GM21423 (cell line): ENCODE results near the gene KRTAP3-2.
"Not testable (repeated sequence)": the region's sequence is repeated elsewhere in the genome, so short reads cannot be mapped to it uniquely, and the experiment has no call there.

ENCODE experiments used
- ATAC-seq: cut with Tn5 transposase; IDR thresholded peaks from one replicate; pipeline ENCODE4 v1.9.1; 2021; ENCODE audit warnings: mild to moderate bottlenecking, moderate library complexity; ENCODE audit not compliant: unreplicated experiment

The KRTAP3-2 gene

DNA sequence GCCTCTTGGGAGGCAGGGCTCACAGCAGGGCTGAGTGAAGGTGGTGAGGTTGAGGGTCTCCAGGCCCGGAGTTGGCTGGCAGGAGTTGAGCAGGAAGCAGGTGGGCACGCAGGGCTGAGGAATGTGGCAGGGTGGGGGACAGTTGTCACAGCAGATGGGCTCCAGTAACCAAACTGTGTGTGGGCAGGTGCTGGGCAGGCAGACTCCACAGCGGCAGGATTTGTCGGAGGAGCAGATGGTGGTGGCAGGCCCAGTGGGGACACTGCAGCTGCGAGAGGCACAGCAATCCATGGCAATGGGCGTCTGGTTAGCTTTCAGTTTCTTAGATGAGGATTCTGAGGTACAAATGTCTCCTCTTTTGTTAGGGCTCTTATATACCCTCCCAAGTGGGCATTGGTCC is at the start of gene KRTAP3-2:
TSS of gene KRTAP3-2 (minus strand) at position 344 of the 400 bp plus-strand sequence. CDS start at position 291, 53 bp downstream.
- not testable (repeated sequence) for ATAC-seq

DNA sequence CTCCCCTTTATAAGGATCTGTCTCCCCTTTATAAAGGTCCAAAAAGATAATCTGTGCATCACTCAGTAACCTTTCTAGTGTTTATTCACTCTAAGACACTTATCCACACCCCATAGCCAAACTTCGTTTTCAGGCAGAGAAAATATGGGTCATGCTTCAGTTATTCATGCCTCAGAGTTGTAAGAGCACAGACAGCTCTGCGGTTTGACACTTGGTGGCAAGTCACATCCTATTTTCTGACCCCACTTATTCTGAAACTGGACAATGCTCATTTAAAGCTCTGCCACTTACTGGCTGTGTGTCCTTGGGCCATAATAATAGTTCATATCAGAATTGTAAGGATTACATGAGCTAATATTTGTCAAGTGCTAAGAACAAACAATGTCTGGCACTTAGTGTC is 49.4 kb upstream of the KRTAP3-2 start:
- ATAC-seq, result no peak

DNA sequence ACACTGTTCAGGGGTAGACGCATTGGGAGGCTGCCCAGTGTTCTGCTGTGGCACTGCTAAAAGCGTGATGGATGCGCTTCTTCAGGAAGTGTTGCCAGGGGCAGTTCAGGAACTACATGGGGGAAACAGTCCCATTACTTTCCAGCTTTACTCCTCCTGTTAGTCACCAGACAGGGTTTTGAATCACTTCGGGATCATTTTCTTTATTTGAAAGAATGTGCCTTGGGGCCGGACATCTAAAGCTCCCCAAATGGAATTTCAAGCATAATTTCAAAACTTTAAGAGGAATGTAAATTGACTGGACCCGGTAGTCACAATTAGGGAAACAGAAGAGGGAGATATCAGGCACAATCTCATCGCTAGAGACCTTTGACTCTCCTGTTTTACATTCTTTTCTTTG is 48.7 kb upstream of the KRTAP3-2 start:
- no peak for ATAC-seq

DNA sequence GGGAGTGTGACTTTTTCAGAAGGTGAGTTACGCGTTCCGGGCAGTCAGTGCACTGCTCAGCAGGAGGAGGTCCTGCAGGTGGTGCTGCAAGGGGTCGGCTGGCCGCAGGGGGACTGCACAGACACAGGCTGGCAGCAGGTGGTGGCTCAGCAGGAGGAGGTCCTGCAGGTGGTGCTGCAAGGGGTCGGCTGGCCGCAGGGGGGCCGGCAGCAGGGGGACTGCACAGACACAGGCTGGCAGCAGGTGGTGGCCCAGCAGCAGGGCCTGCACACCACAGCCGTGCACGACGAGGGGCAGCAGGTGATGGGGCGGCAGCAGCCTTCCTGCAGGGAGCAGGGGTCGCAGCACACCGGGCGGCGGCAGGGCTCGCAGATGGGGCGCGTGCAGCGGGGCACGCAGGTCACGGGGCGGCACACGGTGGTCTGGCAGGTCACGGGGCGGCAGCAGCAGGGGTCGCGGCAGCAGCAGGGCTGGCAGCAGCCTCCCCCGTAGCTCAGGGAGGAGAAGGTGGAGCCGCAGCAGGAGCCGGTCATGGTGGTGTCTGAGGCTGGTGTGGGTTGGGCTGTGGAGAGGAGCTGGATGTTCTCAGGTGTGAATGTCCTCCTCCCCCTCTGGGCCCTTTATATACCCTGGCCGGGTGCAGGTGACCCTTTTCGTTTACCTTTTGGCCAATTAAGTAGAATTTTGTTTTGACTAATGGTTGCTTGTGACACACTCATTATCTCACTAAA is 47.2 kb upstream of the KRTAP3-2 start, which contains the start of gene KRTAP2-1:
TSS of gene KRTAP2-1 (minus strand) at position 582 of the 731 bp plus-strand sequence. CDS start at position 533, 49 bp downstream.
- ATAC-seq, result not testable (repeated sequence)

DNA sequence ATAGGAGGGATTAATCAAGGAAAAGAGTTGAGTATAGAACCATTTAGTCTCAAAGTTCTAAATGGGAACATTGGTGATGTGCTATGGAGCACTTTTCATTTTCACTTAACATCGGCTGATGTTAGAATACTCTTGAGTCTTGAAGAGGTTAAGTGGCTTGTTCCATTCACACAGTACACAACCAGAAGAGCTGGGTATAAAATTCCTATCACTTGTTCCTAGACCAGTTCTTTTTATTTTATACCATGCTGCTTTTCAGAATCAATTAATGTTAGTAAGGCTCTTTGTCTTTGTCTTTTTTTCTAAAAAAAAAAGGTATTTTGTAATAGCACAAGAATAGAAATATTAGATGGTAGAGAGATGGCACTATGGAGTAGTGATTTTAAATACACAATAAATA is 43.2 kb upstream of the KRTAP3-2 start:
- no peak for ATAC-seq

DNA sequence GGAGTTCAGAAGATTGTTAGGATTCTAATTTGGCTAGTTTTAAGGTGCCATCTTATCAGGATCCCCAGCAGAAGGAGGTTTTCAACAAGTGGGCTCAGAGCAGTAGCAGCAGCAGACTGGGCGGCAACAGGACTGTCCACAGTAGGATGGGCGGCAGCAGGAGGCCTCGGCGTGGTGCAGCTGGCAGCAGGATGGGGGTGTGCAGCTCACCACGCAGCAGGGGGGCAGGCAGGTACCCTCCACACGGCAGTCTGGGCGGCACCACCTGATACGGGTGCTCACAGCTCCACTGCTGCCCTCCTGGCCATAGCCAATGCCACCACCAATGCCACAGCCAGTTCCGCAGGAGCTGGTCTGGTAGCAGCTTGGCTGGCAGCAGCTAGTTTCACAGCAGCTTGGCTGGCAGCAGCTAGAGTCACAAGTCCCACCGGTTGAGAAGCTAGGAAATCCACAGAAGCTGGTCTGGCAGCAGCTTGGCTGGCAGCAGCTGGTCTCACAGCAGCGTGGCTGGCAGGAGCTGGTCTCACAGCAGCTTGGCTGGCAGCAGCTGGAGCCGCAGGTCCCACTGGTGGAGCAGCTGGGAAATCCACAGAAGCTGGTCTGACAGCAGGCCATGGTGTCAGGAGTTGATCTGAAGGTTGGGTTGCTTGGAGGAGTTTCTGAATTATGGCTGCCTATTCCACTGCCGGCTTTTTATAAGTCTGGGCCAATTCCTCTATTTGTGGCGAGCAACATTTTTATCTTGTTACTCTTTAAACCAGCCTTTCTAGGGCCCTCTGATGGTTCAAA is 41.3 kb upstream of the KRTAP3-2 start, which contains the start of gene KRTAP1-1:
TSS of gene KRTAP1-1 (minus strand) at position 668 of the 789 bp plus-strand sequence. CDS start at position 615, 53 bp downstream.
- not testable (repeated sequence) for ATAC-seq

DNA sequence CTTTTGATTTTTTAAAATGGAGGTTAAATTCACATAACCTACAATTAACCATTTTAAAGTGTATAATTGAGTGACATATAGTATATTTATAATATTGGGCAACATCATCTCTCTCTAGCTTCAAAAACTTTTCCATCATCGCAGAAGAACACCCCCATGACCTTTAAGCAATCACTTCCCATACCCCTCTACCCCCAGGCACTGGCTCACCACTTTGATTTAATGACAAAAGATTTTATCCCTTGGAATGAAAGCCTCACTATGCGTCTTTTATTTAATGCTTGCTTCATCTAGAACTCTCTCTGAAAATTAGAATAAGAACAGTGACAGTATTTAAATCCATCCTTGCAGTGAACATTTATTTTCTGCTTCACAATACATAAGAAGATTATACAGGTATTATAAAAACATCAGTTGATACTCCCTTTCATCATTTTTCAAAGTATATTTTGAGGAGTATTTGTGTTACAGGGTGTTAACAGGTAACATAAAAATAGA is 38.2 kb upstream of the KRTAP3-2 start:
- no peak for ATAC-seq

DNA sequence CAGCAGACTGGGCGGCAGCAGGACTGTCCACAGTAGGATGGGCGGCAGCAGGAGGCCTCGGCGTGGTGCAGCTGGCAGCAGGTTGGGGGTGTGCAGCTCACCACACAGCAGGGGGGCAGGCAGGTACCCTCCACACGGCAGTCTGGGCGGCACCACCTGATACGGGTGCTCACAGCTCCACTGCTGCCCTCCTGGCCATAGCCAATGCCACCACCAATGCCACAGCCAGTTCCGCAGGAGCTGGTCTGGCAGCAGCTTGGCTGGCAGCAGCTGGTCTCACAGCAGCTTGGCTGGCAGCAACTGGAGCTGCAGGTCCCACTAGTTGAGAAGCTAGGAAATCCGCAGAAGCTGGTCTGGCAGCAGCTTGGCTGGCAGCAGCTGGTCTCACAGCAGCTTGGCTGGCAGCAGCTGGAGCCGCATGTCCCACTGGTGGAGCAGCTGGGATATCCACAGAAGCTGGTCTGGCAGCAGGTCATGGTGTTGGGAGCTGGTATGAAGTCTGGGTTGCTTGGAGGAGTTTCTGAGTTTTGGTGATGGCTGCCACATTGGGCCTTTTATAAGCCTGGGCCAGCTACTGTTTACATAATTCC is 34.7 kb upstream of the KRTAP3-2 start, which contains the start of gene KRTAP1-3:
TSS of gene KRTAP1-3 (minus strand) at position 529 of the 590 bp plus-strand sequence. CDS start at position 476, 53 bp downstream.
- ATAC-seq, result not testable (repeated sequence)

DNA sequence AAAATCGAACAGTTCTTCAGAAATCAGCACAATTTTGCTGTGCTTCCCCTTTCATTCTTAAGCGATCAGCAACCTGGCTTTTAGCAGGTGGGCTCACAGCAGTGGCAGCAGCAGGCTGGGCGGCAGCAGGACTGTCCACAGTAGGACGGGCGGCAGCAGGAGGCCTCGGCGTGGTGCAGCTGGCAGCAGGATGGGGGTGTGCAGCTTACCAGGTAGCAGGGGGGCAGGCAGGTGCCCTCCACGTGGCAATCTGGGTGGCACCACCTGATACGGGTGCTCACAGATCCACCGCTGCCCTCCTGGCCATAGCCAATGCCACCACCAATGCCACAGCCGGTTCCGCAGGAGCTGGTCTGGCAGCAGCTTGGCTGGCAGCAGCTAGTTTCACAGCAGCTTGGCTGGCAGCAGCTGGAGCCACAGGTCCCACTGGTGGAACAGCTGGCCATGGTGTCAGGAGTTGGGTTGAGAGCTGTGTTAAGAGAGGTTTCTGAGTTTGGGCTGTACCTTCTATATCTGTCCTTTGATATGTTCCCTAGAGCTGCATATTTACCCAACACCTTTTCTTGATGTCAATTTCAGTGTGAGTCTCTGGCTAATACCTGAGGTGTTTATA is 30.0 kb upstream of the KRTAP3-2 start, which contains the start of gene KRTAP1-4:
TSS of gene KRTAP1-4 (minus strand) at position 563 of the 613 bp plus-strand sequence. CDS start at position 446, 117 bp downstream.
- ATAC-seq, result no peak

DNA sequence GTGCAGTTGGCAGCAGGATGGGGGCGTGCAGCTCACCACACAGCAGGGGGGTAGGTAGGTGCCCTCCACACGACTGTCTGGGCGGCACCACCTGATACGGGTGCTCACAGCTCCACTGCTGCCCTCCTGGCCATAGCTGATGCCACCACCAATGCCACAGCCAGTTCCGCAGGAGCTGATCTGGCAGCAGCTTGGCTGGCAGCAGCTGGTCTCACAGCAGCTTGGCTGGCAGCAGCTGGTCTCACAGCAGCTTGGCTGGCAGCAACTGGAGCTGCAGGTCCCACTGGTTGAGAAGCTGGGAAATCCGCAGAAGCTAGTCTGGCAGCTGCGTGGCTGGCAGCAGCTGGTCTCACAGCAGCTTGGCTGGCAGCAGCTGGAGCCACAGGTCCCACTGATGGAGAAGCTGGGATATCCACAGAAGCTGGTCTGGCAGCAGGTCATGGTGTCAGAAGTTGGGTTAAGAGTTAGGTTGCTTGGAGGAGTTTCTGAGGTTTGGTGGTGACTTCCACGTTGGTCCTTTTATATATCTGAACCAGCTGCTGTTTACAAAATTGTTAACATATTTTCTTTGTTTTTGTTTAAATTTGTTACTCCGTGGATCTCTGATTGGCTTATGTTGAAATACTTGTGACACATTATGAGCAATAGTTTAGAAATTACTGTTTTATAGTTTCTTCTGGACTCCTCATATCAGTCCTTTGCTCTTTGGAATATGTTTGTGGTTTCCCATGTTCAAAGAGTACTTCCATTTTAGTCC is 27.2 kb upstream of the KRTAP3-2 start, which contains the start of gene KRTAP1-5:
TSS of gene KRTAP1-5 (minus strand) at position 494 of the 757 bp plus-strand sequence. CDS start at position 441, 53 bp downstream.
- ATAC-seq, result no peak

DNA sequence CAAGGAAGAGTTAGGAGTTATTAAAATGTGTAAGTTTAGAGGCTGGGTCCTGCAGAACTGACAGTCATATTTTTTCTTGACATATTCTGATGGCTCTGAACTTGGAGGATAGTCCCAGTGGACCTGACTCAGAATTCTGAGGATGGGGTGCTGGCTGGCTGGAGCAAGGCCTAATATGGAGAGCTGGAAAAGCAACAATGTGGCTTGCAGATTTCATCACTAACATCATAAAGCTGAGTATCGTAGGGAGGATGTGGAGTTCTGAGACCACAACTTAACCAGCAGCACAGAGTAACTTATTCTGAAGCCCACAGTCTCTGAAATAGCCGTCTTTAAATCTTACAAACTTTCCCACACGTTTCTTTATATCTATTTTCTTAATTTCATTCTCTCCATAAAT is 25.0 kb upstream of the KRTAP3-2 start:
- no peak for ATAC-seq

DNA sequence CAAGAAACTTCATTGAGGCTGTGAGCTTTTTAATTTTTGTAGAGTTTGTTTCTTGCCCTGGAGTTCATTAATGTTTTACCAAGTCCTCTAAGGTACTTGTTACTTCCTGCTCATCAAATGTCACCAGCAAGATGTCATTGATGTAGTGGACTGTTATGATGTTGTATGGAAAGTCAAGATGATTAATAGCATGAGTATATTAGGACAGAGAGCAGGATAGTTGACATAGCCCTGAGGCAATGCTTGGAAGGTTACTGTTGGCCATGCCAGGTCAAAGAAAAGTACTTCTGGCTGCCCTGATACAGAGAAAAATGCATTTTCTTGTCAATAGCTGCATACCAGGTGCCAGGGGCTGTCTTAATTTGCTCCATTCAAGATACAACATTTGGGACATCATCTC is 20.6 kb upstream of the KRTAP3-2 start:
- no peak for ATAC-seq

DNA sequence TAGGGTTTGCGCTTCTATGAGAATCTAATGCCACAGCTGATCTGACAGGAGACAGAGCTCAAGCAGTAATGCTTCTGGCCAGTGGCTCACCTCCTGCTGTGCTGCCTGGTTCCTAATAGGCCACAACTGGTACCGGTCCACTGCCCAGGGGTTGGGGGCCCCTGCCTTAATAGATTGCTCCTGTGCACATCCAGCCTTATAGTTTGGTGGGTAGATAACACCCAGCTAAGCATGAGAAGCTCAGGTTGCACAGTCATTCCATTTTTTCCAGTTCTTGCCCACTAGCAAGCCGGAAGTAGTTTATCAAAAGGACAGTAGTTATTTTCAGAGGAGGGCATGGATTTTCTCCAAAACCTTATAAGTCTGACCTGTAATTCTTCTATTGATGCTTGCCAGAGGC is 19.7 kb upstream of the KRTAP3-2 start:
- no peak for ATAC-seq

DNA sequence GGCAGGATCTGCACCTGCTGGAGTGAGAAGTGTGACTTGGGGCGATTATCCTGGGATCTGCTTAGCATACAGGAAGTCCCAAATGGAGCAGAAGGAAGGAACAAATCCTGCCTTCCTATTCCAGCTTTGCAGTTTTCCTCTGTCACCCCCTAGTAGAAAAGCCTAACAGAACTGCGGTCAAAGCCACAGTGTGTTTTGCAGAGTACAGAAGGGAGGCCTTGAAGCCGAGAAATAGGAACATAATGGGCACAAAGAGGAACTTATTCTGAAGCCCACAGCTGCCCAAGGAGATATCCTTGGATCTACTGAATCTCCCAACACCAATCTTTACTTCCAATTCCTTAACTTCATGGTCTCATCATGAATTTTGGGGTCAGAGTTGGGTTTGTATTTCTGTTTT is 18.8 kb upstream of the KRTAP3-2 start:
- no peak for ATAC-seq

DNA sequence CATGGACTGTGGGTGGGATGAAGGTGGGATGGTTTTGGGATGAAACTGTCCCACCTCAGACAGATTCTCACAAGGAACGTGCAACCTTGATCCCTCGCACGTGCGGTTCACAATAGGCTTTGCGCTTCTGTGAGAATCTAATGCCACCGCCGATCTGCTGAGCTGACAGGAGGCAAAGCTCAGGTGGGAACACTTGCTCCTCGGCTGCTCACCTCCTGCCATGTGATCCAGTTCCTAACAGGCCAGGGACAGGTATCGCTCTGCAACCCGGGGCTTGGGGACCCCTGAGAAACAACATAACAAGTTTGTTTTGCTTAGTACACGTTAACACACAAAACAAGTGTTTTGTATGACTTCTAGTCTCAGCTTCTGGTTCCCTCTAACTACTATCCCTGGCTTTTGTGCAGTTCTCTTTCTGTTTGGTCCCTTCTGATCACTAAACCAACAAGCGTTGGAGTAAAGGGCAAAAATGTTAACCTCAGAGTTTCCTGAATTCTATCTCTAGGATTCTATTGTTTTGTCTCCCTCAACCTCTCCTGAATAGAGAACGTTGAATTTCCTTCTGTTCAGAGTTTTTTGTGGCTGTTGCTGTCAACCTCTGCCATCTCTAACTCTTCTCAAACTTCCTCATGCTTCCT is 17.0 kb upstream of the KRTAP3-2 start:
- no peak for ATAC-seq

DNA sequence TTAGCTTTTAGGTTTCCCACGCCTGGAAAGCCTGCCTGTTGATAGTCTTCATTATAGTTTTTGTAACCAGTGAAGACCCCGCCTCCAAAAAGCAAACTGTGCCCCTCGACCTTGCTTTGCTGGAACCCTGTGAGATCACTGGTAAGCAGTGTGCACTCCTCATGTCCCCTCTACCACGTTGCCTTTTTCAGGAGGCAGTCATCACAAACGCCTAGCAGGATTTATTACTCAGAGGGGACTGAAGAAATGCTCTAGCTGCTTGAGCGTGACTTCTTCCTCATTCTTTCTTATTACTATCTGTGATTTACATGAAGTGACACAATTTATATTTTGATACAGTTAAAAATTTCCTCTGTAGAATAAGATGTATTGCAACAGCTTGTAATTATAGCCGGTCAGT is 15.7 kb upstream of the KRTAP3-2 start:
- no peak for ATAC-seq

DNA sequence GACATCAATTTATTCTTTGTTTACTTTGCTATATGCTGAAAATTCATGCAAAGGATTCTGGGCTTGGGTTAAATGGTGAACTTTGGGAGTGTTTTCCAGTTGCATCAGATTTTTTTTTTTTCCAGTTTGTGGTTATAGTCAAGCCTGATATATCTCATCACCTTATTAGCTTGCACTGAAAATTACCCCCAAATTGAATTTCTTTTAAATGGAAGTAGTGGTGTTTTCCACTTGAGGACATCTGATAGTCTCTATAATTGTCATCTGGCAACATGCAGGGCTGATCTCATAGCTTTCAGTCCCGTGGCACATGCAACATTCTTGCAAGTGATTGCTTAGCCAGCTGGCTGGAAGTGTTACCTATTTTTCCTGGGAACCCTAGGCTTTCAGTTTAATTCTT is 13.9 kb upstream of the KRTAP3-2 start:
- ATAC-seq, result no peak

DNA sequence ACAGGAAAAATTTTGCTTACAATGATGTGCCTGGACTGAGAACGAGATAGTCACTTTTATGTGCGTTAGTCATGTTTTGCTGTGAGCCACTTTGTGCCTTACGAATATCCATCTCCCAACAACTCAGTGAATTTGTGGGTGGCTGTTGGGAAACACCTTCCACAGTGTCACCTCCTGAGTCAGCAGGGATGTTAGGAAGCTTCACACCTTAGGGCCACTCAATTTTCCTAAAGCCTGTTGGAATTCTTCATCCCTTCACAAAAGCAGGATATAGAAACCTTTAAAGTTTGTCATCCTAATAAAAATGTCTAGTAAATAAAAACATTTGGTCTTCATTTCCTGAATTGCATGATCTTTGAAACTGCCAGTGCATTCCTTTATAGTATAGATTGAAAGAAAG is 13.5 kb upstream of the KRTAP3-2 start:
- no peak for ATAC-seq
